ENCODE measurements around the gene STC2.
"Not testable (repeated sequence)": the region's sequence is repeated elsewhere in the genome, so short reads cannot be mapped to it uniquely, and the experiment has no call there.

STC2 gene

DNA sequence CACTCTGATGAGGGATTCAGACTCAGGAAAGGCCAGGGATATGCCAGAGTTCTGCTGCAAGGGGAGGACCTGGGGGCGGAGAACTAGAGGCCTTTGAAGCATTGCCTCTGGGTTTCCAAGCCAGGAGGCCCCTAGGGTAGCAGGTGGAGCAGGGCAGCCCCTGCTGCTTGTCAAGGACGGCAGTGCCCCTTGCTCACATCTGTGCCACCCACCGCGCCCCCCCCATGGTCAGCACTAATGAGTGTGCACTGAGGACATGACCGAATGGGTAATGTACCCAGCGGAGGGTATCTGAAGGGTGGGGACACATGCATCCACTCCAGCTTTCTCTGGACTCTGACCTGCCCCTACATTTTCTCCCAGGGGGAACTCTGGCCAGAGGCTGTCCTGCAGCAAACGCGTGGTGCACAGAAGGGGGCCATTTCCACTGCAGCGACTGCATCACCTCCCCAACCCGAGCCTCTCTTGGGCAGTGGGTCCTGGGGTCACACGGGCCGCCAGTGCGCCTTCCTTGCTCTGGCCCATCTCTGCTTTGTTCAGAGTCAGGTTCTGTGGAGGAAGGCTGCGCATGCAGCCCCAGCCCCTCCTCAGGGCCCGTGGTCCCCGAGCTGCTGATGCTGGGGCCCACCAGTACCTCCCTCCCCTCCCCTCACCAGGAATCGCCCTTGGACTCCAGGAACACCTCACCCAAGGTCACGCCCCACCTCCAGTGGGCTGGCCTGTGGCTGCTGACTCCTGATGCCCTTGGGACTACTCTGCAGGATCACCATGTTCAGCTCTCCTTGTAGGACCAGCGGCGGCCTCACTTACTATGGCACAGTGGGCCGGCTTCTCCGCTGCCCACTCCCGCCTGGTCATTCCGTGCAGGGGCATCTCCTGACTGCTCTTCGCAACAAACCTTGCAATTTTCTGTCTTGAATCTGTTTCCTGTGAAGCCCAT lies 31.2 kb downstream of the STC2 start:
- DNase-seq (ENCODE audit: low read depth), result no peak

DNA sequence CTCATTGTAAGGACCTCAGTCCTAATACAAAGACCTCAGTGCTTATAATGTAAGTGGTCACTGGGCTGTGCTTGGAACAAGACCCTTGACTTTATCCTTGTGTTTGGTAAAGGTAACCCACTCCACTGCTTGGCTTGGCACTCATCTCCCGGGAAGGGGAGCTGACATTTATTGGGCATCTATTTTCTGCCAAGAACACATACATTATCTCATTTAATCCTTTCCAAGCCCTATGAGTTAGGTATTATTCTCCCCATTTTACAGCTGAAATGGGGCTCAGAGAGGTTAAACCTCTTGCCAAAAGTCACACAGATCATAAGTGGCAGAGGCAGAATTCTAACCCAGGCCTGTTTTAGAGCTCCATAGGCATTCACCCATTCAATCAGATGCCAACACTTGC lies 32.4 kb downstream of the STC2 start:
- DNase-seq (ENCODE audit: low read depth), result no peak

- no peak for DNase-seq (ENCODE audit: low read depth)
These were observed 33.4 kb downstream of the STC2 start for GRCh38 chr5:173294673-173295320.

- peak; percentile 37 for DNase-seq (ENCODE audit: low read depth)
These were observed 34.2 kb downstream of the STC2 start for GRCh38 chr5:173293817-173294672.

DNA sequence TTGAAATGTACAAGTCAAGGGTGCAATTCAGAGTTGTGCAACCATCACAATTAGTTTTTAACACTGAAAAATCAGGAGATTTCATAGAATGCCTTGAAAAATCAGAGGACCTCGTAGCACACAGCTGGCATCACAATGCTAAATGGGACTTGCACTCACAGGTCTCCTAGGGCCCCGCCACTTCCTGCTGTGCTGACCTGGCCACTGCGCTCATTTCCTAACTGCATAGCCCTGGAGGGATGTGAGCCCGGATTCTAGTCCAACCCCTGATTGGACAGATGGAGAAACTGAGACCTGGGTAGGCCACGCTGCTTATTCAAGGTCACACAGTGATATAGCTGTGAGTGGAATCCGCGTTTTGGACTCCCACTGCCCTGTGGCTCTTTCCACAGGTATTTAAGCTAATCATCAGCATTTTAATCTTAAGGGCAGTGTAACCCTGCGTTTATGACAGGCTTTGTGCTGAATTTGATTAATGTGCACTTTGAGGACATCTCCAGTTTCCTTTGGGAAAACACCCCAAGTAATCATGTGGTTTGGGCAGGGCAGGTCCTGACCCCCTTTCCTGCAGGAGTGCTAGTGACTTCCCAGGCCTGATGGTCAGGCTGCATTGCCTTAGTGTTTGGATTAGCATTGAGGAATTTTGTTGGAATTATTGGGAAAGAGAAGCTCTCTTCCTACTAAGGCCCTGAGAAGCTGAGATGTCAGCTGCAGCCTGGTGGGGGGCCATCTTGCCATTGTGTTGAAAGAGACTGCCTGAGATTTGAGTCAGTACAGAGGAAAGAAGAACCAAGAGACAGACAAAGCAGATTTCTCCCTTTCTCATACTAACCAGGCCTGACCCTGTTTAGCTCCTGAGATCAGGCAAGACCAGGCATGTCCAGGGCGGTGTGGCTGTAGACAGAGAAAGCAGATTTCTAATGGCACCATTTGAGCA lies 36.2 kb downstream of the STC2 start:
- DNase-seq (ENCODE audit: low read depth), result no peak

DNA sequence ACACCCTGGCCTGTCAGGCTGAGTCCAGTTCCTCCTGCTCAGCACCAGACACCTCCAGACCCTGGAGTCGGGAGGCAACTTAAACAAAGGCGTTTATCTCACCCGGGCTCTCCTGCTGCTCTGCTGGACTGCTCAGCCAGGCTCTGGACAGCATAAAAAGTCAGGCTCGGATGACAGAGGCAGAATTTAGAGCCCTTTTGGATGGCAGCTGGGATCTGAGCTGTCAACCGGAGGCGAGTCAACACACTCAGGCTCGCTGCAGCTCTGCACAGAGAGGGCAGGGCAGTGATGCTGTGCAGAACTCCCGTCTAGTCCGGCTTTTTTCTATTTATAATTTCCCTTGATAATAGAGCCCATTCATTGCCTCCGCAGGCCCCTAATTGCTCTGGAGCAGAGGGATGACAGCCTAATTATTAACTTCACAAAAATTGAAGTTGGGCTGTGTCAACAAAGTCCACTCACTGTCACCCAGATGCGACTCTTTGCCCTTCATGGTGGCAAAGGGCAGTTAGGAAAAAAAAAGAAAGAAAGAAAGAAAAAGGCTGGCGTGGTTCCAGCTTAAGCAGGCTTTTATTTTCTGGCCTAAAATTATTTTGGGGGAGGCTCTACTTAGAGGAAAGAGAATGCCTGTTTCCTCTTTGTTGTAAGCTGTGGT lies 37.6 kb downstream of the STC2 start:
- no peak for DNase-seq (ENCODE audit: low read depth)

- DNase-seq (ENCODE audit: low read depth), result no peak
These were observed 38.8 kb downstream of the STC2 start for GRCh38 chr5:173289372-173289771.

GRCh38 chr5:173288632-173289031 lies 39.6 kb downstream of the STC2 start:
- no peak for DNase-seq (ENCODE audit: low read depth)

- no peak for DNase-seq (ENCODE audit: low read depth)
These were observed 41.1 kb downstream of the STC2 start for GRCh38 chr5:173287086-173287485.

GRCh38 chr5:173284343-173284958 lies 43.8 kb downstream of the STC2 start:
- DNase-seq (ENCODE audit: low read depth), result not testable (repeated sequence)

- peak; percentile 49 for DNase-seq (ENCODE audit: low read depth)
These were observed 44.6 kb downstream of the STC2 start for GRCh38 chr5:173283318-173284288.

- no peak for DNase-seq (ENCODE audit: low read depth)
These were observed 45.3 kb downstream of the STC2 start for GRCh38 chr5:173282916-173283315.

- no peak for DNase-seq (ENCODE audit: low read depth)
These were observed 46.3 kb downstream of the STC2 start for GRCh38 chr5:173281910-173282309.

DNA sequence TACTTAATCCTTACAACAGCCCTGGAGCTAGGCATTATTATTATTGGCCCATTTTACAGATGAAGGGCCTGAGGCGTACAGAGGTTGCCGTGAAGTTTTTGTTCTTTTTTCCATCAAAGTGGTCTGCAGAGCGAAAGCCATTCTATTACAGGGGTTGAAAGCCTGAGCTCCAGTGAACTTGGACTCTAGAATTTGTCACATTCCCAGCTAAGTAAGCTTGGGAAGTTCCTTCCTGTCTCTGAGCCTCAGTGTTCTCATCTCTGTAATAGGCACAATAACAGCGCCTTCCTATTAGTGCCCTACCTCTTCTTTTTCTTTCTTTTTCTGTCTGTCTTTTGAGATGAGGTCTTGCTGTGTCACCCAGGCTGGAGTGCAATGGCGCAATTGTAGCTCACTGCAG lies 49.0 kb downstream of the STC2 start:
- no peak for DNase-seq (ENCODE audit: low read depth)

DNA sequence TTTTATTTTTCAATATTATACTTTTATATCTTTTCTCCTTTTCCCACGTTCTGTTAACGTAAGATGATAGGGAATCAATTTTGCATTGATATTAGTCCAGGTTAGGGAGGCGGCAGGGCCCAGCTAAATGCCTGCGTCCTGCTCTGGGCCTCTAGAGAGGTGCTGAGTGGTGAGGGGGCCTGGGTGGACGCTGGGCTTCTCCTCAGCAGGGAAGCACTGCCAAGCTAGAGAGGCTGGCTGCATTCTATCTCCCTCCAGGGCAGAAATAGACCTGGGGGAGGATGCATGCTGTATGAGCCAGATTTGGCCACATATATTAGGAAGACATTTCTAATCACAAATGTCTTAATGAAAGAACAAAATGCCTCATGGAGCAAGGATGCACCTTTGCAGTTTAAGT lies 49.6 kb downstream of the STC2 start:
- DNase-seq (ENCODE audit: low read depth), result no peak

GRCh38 chr5:173278172-173278571 lies 50.0 kb downstream of the STC2 start:
- no peak for DNase-seq (ENCODE audit: low read depth)

GRCh38 chr5:173274771-173275170 lies 53.4 kb downstream of the STC2 start:
- DNase-seq (ENCODE audit: low read depth), result no peak

DNA sequence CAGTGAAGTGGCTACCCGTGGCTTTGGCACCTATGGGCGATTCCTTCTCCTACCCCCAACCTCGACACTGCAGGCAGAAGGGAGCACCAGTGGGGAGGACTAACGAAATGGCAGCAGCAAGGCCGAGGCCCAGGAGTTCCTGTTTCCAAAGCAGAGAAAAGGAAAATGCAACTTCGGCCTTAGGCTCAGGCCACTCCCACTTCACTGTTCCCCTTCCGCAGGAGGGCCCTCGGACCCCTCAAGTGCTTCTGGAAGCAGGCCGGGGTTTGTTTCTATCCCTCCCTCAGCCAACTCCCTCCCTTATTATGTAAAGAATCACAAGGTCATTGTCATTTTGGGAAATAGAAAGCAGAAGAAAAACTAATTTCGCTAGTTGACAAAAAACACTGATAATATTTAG lies 56.8 kb downstream of the STC2 start:
- DNase-seq (ENCODE audit: low read depth), result no peak

Measured in T follicular helper cell (primary cell).